PFSK-1 (cell line): ENCODE data around the gene PLCL2.

Experiments used
- POLR2AphosphoS5 ChIP-seq: IDR thresholded peaks from 2 replicates; pipeline ENCODE4 v1.6.1; 2012; ENCODE audit warnings: low read depth, mild to moderate bottlenecking, control low read depth, low read length, moderate library complexity
- REST ChIP-seq, 2 experiments: IDR thresholded peaks; 2 replicates each; pipeline versions ENCODE4 v1.6.1 to v1.8.0; 2011 to 2012; ENCODE audit warnings: low read depth in 2 of 2, low read length in 2 of 2, control low read depth in 1 of 2, inconsistent platforms in 1 of 2, mild to moderate bottlenecking in 1 of 2, moderate library complexity in 1 of 2; ENCODE audit not compliant: insufficient read depth in 1 of 2
- TAF1 ChIP-seq: IDR thresholded peaks from 2 replicates; pipeline ENCODE4 v1.6.1; 2012; ENCODE audit warnings: low read length, control low read depth, borderline replicate concordance; ENCODE audit not compliant: insufficient read depth

DNA sequence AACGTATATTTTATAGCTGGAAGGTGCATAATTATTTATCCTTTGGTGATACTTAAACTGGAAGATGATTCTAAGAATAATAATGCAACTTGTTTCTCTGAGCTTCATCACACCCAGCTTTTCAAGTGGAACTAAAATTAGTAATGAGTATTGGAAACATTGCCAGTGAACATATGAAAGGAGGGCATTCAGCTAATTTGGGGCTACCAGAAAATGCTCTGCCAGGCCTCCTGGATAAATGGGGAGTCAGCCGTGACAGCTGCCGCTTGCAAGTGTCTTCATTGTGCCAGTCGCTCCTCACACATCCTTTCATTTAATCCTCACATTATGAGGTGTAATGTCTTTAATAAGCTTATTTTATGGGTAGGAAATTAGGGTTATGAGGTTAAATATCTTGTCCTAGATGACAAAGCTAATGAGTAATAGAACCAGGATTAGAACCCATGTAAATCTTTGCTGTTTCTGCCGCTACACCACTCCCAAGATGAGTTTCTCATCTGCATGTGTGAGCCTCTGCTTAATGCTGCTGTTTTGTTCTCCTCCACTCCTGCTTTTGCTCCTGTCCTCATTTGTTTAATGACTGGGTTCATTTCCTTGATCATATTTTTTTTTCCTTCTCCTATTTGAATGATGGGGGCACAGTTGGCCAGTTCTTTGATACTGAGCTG, 155.7 kb downstream of the PLCL2 start:
- TF ChIP-seq POLR2AphosphoS5 (no peak), REST (IDR thresholded peaks at IDR 0.05; ENCODE audit: insufficient read depth in 1 of 2, low read depth in 2 of 2, low read length in 2 of 2) (no peak), TAF1 (no peak)
